ENCODE measurements around the gene ARHGAP27.

Gene ARHGAP27

GRCh38 chr17:45429339-45430005, 3.2 kb downstream of the ARHGAP27 start:
- DNase-seq, result no peak

- DNase-seq, result no peak
Measured at GRCh38 chr17:45428931-45429338, 3.7 kb downstream of the ARHGAP27 start.

- DNase-seq, result peak; percentile 85
Measured at GRCh38 chr17:45428050-45428617, 4.5 kb downstream of the ARHGAP27 start.

- no peak for DNase-seq
Measured at GRCh38 chr17:45427181-45427835, 5.4 kb downstream of the ARHGAP27 start.

GRCh38 chr17:45426561-45426960, 6.1 kb downstream of the ARHGAP27 start:
- DNase-seq, result no peak

GRCh38 chr17:45425984-45426413, 6.7 kb downstream of the ARHGAP27 start:
- no peak for DNase-seq

- no peak for DNase-seq
Measured at GRCh38 chr17:45425125-45425983, 7.3 kb downstream of the ARHGAP27 start.

- DNase-seq, result no peak
Measured at GRCh38 chr17:45424769-45425124, 7.9 kb downstream of the ARHGAP27 start.

GRCh38 chr17:45423975-45424335, 8.7 kb downstream of the ARHGAP27 start:
- no peak for DNase-seq

GRCh38 chr17:45423304-45423974, 9.2 kb downstream of the ARHGAP27 start:
- no peak for DNase-seq

GRCh38 chr17:45414990-45415881, 17.4 kb downstream of the ARHGAP27 start:
- no peak for DNase-seq

- DNase-seq, result no peak
Measured at GRCh38 chr17:45413498-45413923, 19.2 kb downstream of the ARHGAP27 start.

- no peak for DNase-seq
Measured at GRCh38 chr17:45411348-45412105, 21.1 kb downstream of the ARHGAP27 start.

- DNase-seq, result peak; percentile 66 to 70
Measured at GRCh38 chr17:45410144-45411091, 22.3 kb downstream of the ARHGAP27 start.

- no peak for DNase-seq
Measured at GRCh38 chr17:45409659-45410076, 23.0 kb downstream of the ARHGAP27 start.

- no peak for DNase-seq
Measured at GRCh38 chr17:45408611-45409421, 23.9 kb downstream of the ARHGAP27 start.

GRCh38 chr17:45406107-45406506, 26.6 kb downstream of the ARHGAP27 start:
- DNase-seq, result no peak

- DNase-seq, result peak in 1 of 2 donors; percentile 20
Measured at GRCh38 chr17:45405250-45406086, 27.2 kb downstream of the ARHGAP27 start.
